GM21381 (cell line): ENCODE data around the gene CLVS2.

Source experiments
- ATAC-seq: cut with Tn5 transposase; IDR thresholded peaks from one replicate; pipeline ENCODE4 v1.9.1; 2021; ENCODE audit warnings: mild to moderate bottlenecking, moderate library complexity; ENCODE audit not compliant: unreplicated experiment

Gene CLVS2

DNA sequence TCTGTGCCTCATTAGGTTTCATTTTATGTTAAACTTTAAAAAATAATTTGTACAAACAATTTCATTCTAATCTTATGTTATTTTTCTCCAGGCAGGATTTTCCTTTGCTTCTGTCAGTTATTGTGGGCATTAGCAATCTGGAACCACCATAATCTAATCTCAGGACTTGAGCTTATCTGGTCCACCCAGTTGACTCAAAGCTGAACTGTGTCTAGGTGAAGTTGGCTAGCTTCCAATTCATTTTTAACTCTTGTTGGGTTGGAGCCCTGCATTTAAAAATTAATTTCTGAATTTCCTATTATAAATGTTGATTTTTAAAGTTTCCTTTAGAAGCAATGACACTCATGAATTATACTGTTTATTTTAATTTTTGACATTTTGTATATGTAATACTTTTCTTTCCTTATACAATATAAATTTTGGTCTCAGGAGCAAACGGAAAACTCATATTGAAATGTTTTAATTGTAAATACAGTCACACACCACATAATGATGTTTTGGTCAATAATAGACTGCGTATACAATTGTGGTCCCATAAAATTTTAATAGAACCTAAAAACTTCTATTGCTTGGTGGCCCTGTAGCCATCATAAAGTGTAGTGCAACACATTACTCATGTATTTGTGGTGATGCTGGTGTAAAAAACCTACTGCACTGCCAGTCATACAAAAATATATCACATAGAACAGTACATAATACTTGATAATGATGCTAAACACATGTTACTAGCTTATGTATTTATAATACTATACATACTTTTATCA is 121.3 kb downstream of the CLVS2 start:
- ATAC-seq, result no peak

DNA sequence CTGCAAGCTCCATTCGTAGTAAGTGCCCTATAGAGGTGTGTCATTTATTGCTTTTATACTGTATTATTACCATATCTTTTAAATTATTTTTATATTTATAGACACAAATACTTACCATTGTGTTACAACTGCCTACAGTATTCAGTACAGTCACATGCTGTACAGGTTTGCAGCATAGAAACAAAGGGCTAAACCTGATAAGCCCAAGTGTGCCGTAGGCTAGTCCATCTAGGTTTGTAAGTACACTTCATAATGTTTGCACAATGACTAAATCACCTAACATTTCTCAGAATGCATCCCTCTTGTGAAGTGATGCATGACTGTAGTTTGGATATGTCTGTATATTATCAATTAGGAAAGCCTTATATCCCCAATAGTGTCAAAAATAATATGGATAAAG is 122.8 kb downstream of the CLVS2 start:
- no peak for ATAC-seq
